ENCODE measurements around the gene PSMD9. TPM values are rescaled to one million over a fixed set of nuclear protein-coding genes. Genes with fewer than 3 reads are reported as not detected.

PSMD9 gene
- total RNA-seq, 1 donor from 2014 or later, result 49.8 TPM

- TF ChIP-seq CTCF (IDR thresholded peaks at IDR 0.05), result no peak
- Histone ChIP-seq H3K4me3 (no peak overlapping the region), H3K27ac (no peak overlapping the region), H3K4me1 (no peaks in the 10 kb centered on the region), H3K27me3 (no peaks in the 10 kb centered on the region), H3K9me3 (no peaks in the 10 kb centered on the region), H3K36me3 (no peaks in the 10 kb centered on the region)
- no peak for DNase-seq (ENCODE audit: low spot score in 2 of 2)
- intact Hi-C loops (cut with DNase I), result no loop called here
Observed at GRCh38 chr12:121930862-121931261, 42.3 kb downstream of the PSMD9 start.

GRCh38 chr12:121932176-121932536 lies 43.6 kb downstream of the PSMD9 start:
- DNase-seq (ENCODE audit: low spot score in 2 of 2), result no peak
- no peaks in the 10 kb centered on the region for H3K36me3 ChIP-seq
- intact Hi-C loops (cut with DNase I), result no loop called here
- no peak for TF ChIP-seq CTCF (IDR thresholded peaks at IDR 0.05)
- H3K27ac ChIP-seq, result no peak overlapping the region
- no peaks in the 10 kb centered on the region for H3K27me3 ChIP-seq
- no peaks in the 10 kb centered on the region for H3K9me3 ChIP-seq
- H3K4me3 ChIP-seq, result no peak overlapping the region
- no peaks in the 10 kb centered on the region for H3K4me1 ChIP-seq

- intact Hi-C loops (cut with DNase I), result no loop called here
- peak in 1 of 2 donors; percentile 47 for DNase-seq (ENCODE audit: low spot score in 2 of 2)
- H3K27me3 ChIP-seq, result no peaks in the 10 kb centered on the region
- H3K4me3 ChIP-seq, result no peak overlapping the region
- no peaks in the 10 kb centered on the region for H3K9me3 ChIP-seq
- no peaks in the 10 kb centered on the region for H3K36me3 ChIP-seq
- no peak for TF ChIP-seq CTCF (IDR thresholded peaks at IDR 0.05)
- H3K27ac ChIP-seq, result no peak overlapping the region
- H3K4me1 ChIP-seq, result no peaks in the 10 kb centered on the region
Observed at GRCh38 chr12:121932914-121933521, 44.4 kb downstream of the PSMD9 start.

GRCh38 chr12:121933522-121934308 lies 45.1 kb downstream of the PSMD9 start:
- Histone ChIP-seq H3K36me3 (no peaks in the 10 kb centered on the region), H3K9me3 (no peaks in the 10 kb centered on the region), H3K27me3 (no peaks in the 10 kb centered on the region), H3K4me3 (no peak overlapping the region), H3K4me1 (no peaks in the 10 kb centered on the region), H3K27ac (no peak overlapping the region)
- peak in 1 of 2 donors; percentile 52 for DNase-seq (ENCODE audit: low spot score in 2 of 2)
- no peak for TF ChIP-seq CTCF (IDR thresholded peaks at IDR 0.05)
- intact Hi-C loops (cut with DNase I), result no loop called here

- TF ChIP-seq CTCF (IDR thresholded peaks at IDR 0.05), result no peak
- no peak overlapping the region for H3K27ac ChIP-seq
- no peaks in the 10 kb centered on the region for H3K9me3 ChIP-seq
- intact Hi-C loops (cut with DNase I), result no loop called here
- no peaks in the 10 kb centered on the region for H3K27me3 ChIP-seq
- DNase-seq (ENCODE audit: low spot score in 2 of 2), result peak in 1 of 2 donors; percentile 13
- no peaks in the 10 kb centered on the region for H3K36me3 ChIP-seq
- H3K4me3 ChIP-seq, result no peak overlapping the region
- no peaks in the 10 kb centered on the region for H3K4me1 ChIP-seq
Observed at GRCh38 chr12:121934309-121934664, 45.7 kb downstream of the PSMD9 start.
